ENCODE measurements around the gene AGPAT1.

The AGPAT1 gene

DNA sequence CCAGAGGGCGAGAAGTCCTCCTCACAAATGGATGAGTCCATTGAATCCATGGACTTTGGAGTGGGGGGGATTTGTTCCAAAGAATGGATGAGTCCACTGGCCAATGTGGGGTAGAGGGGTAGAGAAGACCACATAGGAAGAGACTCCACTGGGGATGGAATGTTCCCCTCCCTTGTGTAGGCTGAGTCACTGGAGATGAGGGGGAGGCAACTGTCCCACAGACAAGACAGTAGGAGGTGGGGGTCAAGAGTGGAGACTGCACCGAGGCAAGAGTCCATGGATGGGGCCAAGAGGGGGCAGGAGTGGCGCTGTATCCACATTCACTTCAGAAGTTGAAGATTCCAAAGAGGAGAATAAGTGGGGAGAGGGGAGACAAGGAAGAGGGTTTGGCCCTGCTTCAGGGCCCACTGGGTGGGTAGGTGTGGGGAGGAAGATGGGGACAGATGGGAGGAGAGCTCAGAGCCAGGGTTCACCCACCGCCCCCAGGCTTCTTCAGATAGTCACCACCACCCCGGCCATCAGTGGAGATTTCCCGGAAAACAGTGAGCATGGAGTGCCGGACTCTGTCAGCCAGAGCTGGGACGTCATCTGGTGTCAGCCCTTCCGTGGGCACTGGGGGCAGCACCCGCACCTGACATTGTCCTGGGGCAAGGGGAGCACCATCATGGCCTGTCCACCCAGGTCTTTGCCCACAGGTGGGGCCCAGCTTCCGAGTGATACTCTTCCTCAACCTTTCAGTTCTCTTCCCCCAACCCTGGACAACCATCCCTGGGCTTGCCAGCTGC lies 6.9 kb downstream of the AGPAT1 start:
- peak; percentile 4 for TF ChIP-seq CTCF (IDR thresholded peaks at IDR 0.05; ENCODE audit: low read depth, low read length, missing control alignments)
- Histone ChIP-seq H3K4me3 (ENCODE audit: low read depth, low read length) (no peak overlapping the region), H3K27ac (no peak overlapping the region), H3K27me3 (replicated peaks) (no peaks in the 10 kb centered on the region), H3K36me3 (replicated peaks) (peaks cover 42% of the 10 kb centered on the region)
- no peak for DNase-seq
- in situ Hi-C loops (cut with HindIII; ENCODE audit: low pct_ligation_motif_present, low sequenced_read_pairs): no loop called here

GRCh38 chr6:32168350-32168749 lies 7.5 kb downstream of the AGPAT1 start:
- H3K27me3 ChIP-seq (replicated peaks): no peaks in the 10 kb centered on the region
- in situ Hi-C loops (cut with HindIII; ENCODE audit: low pct_ligation_motif_present, low sequenced_read_pairs): no loop called here
- no peak overlapping the region for H3K27ac ChIP-seq
- TF ChIP-seq CTCF (IDR thresholded peaks at IDR 0.05; ENCODE audit: low read depth, low read length, missing control alignments): no peak
- H3K4me3 ChIP-seq (ENCODE audit: low read depth, low read length): no peak overlapping the region
- peaks cover 42% of the 10 kb centered on the region for H3K36me3 ChIP-seq (replicated peaks)
- DNase-seq: no peak

GRCh38 chr6:32167761-32168262 lies 8.1 kb downstream of the AGPAT1 start:
- no peak overlapping the region for H3K27ac ChIP-seq
- no peaks in the 10 kb centered on the region for H3K27me3 ChIP-seq (replicated peaks)
- no peak overlapping the region for H3K4me3 ChIP-seq (ENCODE audit: low read depth, low read length)
- TF ChIP-seq CTCF (IDR thresholded peaks at IDR 0.05; ENCODE audit: low read depth, low read length, missing control alignments): no peak
- peaks cover 42% of the 10 kb centered on the region for H3K36me3 ChIP-seq (replicated peaks)
- DNase-seq: no peak
- in situ Hi-C loops (cut with HindIII; ENCODE audit: low pct_ligation_motif_present, low sequenced_read_pairs): no loop called here

DNA sequence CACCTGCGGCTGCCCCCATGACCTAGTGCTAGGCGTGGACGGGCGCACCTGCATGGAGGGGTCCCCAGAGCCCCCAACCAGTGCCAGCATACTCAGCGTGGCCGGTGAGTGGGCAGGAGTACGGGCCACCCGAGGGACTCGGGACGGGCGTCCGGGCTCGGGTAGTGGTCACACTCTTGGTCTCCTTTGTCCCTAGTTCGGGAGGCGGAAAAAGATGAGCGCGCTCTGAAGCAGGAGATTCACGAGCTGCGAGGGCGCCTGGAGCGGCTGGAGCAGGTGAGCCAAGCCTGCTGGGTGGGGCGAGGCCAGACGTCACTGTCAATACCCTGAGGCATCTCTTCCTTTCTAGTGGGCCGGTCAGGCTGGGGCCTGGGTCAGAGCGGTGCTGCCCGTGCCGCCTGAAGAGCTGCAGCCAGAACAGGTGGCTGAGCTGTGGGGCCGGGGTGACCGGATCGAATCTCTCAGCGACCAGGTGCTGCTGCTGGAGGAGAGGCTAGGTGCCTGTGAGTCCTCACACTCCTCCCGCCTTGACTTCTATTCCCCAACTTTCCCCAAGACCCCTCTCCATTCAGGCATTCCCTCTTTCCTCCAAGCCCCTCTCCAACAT lies 8.6 kb downstream of the AGPAT1 start:
- TF ChIP-seq CTCF (IDR thresholded peaks at IDR 0.05; ENCODE audit: low read depth, low read length, missing control alignments): no peak
- H3K36me3 ChIP-seq (replicated peaks): peaks cover 43% of the 10 kb centered on the region
- H3K4me3 ChIP-seq (ENCODE audit: low read depth, low read length): no peak overlapping the region
- DNase-seq: no peak
- in situ Hi-C loops (cut with HindIII; ENCODE audit: low pct_ligation_motif_present, low sequenced_read_pairs): no loop called here
- no peak overlapping the region for H3K27ac ChIP-seq
- no peaks in the 10 kb centered on the region for H3K27me3 ChIP-seq (replicated peaks)

DNA sequence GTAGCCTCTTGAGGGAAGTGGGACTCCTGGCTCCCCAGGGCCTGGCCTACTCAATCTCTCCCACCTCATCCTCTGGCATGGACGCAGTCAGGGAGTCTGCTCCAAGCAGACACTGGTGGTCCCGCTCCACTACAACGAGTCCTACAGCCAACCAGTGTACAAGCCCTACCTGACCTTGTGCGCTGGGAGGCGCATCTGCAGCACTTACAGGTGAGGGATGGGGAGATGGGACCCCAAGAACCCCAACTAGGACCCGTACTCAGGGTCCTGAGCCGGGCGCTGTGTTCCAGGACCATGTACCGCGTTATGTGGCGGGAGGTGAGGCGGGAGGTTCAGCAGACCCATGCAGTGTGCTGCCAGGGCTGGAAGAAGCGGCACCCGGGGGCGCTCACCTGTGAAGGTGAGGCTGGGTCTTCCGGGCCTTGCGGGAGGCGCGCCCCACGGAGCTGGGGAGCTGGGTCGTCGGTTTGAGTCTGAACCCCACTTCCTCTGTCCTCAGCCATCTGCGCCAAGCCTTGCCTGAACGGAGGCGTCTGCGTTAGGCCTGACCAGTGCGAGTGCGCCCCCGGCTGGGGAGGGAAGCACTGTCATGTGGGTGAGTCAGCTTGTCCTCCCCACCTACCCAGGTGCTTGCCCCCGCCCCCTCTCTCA lies 9.3 kb downstream of the AGPAT1 start:
- no peaks in the 10 kb centered on the region for H3K27me3 ChIP-seq (replicated peaks)
- DNase-seq: no peak
- in situ Hi-C loops (cut with HindIII; ENCODE audit: low pct_ligation_motif_present, low sequenced_read_pairs): no loop called here
- peaks cover 45% of the 10 kb centered on the region for H3K36me3 ChIP-seq (replicated peaks)
- TF ChIP-seq CTCF (IDR thresholded peaks at IDR 0.05; ENCODE audit: low read depth, low read length, missing control alignments): peak; percentile 49
- H3K27ac ChIP-seq: no peak overlapping the region
- no peak overlapping the region for H3K4me3 ChIP-seq (ENCODE audit: low read depth, low read length)

All from brain microvascular endothelial cell (primary cell).